ENCODE results near the gene CACNB3.

The CACNB3 gene

DNA sequence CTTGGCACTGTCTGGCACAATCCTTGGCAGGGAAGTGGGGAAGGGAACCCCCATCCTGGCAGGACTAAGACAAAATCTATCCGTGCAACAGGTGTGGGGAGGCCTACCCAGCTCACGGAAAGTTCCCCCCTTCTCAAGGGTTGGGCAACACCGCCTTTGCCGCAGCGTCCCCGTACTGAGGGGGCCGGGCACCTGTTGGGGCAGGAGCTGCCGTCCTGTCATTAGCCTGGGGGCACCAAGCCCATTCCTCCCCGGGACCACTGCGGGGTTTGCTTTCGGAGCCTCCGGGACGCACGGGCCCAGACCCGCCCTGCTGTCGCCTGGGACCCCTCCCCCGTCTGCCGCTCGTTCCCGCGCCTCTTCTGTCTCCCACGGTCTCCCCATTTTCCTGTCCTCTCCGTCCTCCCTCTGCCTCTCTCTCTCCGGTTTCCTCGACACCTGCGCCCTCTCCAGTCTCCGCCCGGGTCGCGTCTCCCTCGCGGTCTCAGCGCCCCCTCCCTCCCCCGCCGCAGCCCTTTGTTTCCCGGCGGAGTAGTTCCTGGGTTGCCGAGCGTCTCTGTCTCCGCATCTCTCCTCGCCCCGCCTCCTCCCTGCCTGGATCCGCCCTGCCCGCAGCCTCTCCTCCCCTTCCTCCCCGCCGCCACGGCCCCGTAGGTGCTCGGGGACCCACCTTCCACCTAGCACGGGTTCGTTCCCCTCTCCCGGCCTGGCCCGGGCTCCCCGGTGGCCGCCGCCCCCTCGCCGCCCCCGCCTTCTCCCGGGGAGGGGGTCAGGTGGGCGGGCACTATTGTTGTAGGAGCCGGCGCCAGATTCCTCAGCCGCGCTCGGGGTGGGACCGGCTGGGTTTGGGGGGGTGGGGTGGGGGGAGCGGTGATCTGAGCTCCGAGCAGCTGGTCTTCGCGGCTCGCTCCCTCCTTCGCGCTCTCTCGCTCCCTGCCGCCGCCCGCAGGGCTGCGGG is at the start of gene CACNB3:
TSS of gene CACNB3 (plus strand) at position 624 of the 958 bp plus-strand sequence. CDS start 434 bp downstream, outside the sequence.
- peak; percentile 70 for DNase-seq

DNA sequence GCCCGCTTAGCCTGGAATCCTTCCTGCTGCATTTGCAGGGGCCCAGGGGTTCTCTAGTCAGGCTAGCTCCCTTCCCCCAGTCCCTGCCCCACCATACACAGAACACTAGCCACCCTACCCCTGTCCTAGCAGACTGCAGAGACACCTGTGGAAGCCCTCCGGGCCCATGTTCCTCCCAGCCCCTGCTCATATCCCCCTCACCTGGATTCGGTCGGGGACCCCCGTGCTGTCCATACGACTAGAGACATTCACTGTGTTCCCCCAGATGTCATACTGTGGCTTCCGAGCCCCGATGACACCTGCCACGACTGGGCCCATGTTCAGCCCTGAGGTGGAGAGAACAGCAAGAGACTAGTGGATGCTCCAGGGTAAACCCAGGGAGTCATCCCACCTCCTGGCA is 49.6 kb upstream of the CACNB3 start:
- DNase-seq = no peak

DNA sequence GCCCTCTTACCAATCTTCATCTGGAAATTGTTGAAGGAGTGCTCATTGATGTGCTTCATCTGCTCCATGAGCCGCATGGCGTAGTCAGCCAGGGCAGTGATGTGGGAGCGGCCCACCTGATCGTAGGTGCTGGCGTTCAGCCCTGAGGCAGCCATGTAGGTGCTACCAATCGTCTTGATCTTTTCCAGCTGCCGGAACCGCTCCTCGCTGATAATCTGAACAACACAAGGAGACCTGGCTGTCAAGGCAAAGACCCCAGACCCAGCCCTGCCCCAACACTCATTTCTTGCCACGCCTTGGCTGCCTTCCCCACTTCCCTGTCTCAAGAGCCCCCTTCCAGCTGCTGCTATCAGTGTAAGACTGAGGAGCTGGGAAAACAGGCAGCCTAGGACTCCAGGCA is 47.5 kb upstream of the CACNB3 start:
- DNase-seq = no peak

DNA sequence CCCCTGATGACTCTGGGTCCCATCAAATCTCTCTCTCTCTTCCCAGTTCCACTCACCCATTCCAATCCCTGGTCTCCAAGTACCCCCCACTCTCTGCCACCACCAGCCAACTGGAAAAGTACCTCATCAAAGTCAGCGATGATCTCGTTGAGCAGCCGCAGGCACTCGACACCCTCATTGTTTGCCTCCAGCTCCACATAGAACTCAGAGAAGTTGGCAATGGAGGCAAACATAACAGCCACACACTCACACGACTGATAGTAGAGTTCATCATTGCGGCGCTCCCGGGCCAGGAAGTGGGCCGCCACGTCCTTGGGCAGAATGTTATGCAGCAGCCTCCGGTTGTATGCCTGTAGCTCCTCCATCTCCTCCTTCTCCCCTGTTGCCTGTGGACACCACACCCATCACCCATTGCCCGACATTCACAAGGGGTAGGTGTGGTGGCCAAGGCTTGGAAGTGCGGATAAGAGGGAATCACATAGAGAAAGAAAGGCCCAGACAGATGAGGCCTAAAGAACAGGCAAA is 46.6 kb upstream of the CACNB3 start:
- no peak for DNase-seq

DNA sequence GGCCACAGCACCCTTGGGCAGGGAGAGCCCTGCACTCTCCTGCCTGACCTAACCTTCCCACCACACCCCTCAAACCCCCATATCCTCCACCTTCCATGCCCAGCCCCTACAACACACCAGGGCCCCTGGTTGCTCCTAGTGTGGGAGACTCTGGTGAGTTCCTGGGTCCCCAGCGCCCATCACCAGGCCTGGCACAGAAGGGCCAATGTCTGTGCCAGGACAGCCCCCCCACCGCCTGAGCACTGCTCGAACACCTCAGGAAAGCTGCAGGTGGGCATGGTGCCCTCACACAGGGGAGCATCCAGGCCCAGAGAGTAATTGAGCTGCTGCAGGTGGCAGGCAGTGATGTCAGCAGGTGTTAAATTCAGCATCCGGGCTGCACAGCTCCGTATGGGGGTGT is 44.6 kb upstream of the CACNB3 start:
- no peak for DNase-seq

DNA sequence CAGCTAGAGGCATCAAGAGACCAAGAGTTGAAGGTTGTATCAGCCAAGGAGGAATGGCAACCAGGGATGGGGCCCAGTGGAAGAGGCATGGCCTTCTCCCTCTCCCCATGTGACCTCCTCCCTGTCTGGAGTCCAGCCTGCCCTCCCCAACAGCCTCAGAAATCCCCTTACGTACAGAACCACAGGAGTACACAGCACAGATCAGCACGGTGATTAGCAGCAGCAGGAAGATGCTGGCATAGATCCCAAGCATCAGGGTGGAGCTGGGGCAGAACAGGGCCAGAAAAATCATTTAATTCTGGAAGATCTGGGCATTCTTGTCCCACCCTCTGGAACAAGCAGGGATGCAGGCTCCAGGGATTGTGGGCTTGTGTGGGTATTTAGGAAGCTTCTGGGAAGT is 43.8 kb upstream of the CACNB3 start:
- DNase-seq = no peak

DNA sequence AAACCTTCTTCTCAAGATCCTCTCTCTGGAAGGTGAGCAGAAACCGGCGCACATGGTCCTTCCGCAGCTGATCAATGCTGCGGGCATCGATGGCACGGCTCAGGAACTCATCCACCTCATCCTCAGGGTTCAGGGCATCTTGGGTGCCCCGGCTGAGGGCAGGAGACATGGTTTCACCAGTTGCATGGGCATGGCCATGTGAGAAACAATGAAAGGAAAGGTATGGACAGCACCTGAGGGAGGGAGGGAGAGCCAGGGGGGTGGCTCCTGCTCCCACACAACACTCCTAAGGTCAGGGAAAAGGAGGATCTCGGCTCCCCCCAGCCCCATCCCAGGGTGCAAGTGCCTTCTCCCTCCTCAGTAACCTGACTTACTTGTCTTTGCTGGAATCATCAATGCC is 43.0 kb upstream of the CACNB3 start:
- no peak for DNase-seq

DNA sequence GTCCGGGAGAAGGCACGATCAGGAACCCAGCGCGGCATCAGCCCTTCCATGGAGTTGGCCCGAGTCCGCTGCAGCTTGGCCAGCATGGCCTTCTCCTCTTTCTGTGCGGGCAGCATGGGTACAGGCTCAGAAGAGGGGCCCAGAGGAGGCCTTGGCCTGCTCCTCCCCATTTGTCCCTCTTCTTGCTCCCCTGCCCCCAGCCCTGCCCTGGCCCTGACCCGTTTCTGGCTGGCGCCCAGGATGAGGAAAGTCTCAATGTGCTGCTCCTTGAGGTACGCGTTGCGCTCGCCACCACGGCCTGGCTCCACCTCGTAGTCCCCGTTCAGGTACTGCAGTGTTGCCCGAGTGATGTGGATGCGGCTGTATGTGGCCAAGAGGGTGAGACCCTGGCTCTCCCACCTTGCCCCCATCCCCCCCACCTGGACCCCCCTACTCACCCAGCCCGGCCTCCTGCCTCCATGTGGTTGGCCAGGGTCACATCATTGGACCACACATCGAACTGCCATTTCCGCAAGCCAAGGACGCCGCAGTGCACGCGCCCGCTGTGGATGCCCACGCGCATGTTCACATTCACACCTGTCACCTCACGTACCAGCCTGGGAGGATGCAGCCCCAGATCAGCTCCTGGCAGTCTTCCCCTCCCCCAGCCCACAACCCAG is 42.2 kb upstream of the CACNB3 start:
- no peak for DNase-seq

DNA sequence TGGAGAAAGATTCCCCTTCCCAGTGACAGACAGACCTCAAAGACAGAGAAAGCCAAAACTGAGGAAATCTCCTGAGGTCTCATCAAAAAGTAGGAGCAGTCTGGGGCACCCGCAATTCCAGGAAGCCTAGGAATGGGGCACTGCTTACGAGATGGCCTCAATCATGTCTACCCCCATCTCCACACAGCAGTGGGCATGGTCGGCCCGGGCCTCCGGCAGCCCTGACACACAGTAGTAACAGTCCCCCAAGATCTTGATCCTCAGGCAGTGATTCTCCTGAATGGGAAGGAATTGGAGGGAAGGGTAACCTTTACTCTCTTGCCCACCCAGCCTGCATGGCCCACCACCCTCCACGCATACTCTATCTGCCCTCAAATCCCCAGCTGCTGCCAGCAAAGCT is 41.3 kb upstream of the CACNB3 start:
- no peak for DNase-seq

DNA sequence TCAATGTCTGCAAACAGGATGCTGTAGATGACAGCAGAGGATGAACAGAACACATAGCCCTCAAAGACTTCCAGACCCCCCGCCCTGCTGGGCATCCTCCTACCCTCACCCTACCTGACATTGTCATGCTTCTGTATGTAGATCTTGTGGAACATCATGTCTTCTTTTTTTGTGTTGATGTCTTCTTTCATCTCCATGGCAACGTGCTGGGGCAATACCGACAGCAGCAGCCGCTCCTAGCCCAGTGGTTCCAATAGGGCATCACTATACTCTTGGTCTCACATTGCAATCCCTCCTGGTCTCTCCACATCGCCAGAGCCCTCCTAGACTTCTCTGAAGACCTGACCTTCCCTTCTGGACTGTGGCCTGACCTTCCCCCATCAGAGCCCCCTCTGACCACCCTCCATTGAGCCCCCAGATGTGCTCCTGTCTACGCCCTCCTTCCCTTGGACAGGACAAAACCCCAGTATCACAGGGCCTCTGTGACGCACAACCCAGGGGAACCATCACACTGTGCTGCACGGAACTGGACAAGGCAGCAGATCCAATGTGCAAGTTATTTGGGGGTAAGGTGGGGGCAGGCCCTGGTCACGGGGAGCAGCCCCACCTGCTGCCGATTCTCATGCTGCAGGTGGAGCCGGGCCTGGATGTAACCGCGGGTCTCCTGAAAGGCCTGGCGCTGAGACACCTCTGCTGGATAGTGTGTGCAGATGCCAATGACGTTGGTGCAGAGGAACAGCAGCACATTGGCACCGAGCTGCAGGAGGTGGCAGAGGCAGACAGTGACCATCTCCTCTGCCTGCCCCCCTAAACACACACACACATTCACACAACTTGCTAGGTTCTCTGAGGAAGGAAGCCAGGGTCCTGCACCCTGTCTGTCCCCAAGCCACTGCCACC is 40.5 kb upstream of the CACNB3 start:
- DNase-seq = no peak

DNA sequence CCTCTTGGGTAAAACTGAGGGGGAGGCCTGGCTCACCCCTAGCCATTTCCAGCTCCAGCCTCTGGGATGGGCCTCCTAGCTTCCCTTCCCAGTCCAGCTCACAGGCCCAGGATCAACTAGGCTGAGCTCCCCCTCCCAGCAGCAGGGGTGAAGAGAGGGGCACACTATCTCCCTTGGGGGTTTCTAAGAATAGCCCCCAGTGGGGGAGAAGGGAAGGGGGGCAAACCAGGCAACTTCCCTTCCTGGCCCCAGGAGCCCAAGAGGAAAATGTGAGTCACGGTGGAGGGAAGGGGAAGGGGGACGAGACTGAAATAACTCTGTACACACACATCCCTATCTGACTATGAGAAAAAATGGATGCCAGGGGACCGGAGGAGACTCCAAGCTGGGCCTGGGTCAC is 38.4 kb upstream of the CACNB3 start:
- DNase-seq = no peak

DNA sequence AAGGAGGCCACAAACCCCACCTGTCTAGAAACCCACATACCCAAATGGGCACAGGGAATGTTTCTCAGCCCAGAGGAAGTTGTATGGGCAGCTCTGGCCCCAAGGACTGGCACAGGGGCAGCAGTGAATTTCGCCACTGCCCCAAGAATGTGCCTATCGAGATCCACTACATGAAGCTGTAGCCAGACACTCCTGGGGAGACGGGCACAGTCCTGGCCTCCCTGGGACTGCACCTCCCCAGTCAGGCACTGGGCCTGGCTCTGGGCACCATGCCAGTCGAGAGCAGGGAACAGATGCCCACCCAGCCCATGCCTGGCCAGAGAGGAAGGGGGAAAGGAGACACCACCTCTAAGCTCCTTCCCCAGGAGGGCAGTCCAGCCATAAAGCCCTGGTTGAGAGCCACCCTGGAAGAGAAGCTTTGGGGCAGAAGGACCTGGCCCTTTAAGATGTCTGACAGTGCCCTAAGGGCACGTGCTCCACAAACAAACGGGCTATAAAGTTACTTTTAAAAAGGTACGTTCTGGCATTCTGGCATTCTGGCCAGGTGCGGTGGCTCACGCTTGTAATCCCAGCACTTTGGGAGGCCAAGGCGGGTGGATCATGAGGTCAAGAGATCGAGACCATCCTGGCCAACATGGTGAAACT is 37.8 kb upstream of the CACNB3 start:
- no peak for DNase-seq

DNA sequence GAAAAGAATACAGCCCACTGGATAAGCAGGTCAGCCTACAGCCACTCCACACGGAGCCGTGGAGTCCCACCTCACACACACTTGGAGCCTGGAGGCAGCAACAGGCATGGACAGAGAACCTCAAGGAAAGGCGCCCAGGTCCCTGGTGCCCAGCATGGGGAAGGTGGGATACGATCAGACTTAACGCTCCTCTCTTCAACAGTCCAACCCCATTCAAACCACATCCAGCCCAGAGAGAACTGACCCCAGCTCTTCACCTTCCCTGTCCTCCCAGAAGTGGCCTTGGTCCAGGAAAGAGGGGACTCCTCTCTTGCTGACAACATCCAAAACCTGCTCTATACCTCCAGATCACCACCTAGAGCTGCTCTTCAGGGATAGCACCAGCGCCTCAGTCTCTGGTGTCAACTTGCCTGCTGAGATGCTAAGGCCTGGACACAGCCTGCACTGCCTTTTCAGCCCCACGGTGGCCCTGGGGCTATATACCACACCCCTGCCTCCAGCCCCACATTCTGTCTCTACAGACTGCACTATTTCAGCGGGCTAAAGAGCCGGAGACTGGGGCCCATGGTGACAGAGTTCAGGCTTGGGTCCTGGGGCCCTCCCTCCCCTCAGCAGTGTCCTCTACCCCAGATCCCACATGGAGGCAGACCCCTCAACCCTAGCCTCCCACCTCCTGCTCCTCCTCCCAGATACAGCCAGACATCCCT is 36.4 kb upstream of the CACNB3 start:
- no peak for DNase-seq

DNA sequence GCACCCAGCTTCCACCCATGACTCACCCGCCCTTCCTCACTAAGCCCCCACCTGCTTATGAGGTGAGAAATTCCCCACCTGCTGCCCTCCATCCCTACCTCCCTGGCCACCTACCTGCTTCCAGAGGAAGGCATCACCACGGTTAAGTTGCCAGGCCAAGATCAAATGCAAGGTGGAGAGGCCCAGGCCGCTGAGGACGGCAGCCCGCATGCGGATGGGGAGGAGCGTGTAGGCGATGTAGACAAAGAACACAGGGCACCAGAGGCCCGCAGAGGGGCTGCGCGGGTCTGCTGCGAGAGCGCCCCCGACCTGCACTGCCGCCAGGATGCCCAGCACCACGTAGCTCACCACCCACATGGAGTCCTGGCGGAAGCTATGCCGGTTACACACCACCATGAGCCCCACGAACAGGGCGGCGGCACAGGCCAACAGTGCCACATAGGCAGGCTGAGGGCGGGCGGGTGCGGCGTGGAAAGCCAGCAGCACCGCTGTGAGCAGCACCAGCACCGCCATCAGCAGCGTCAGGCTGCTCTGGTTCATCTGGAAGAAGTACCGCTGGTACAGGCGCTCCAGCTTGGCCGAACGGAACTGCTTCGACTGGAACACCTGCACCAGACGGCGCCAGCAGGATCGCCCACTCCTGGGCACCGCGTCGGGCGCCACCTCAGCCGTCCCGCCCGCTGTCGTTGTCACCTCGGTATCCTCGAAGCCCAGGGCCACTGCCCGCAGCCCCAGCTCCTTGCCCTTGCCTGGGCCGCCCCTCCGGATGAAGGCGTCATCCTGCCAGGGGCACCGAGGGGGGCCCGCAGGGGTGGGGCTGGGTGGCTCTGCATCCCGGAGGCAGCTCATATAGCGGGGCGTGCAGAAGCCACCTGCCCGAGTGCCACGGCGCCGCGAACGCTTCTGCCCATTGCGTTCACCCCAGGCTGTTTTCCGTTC is 35.6 kb upstream of the CACNB3 start:
- DNase-seq = no peak

DNA sequence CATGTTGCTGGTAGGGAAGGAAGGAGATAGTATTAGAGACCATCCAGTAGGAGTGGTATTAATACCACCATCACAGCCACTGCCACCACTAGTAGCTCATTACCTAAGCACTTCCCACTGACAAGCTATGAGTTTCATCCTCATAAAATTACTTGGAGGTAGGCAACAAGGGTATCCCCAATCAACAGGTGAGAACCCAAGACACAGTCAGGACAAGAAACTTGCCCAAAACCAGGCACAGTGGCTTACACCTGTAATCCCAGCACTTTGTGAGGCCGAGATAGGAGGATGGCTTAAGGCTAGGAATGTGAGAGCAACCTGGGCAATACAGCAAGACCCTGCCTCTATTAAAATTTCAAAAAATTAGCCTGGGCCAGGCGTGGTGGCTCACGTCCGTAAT is 34.9 kb upstream of the CACNB3 start:
- DNase-seq = no peak

DNA sequence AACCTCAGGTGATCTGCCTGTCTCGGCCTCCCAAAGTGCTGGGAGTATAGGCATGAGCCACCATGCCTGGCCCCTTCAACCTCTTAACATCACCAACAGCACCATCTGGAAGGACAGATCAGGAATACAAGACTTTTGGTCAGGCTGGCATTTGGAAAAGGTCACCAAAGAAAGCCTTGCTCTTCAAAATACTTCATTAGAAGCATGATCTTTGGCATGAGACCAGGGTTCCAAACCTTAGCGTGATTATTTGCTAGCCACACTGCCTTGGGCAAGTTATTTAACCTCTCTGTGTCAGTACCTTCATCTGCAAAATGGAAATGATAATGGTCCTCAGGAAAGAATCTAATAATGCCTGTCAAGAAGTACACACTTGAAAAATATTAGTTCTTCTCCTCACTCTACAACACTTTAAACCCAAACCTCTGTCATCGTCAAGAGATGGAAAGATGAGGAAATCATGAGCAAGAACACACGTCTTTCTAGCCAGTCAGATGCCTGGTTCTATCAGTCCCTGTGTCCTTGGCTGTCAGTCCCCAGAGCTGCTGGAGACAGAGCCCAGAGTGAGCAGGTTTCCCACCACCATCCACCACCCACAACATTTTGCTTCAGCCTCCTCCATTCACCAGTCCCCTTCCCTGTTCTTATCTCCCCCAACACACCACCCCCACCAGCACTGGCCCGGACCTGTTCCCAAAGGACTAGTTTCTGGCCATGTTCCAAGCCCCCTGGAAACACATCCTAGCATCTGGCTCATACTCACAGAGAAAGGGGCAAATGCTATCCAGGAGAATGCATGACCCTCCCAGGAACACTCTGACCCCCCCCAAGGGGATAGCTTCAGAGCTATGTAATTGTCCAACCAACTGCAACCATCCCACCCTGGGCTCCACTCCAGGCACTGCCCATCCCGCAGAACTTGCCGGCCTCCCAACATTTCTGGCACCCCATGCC is 31.4 kb upstream of the CACNB3 start:
- DNase-seq = no peak

DNA sequence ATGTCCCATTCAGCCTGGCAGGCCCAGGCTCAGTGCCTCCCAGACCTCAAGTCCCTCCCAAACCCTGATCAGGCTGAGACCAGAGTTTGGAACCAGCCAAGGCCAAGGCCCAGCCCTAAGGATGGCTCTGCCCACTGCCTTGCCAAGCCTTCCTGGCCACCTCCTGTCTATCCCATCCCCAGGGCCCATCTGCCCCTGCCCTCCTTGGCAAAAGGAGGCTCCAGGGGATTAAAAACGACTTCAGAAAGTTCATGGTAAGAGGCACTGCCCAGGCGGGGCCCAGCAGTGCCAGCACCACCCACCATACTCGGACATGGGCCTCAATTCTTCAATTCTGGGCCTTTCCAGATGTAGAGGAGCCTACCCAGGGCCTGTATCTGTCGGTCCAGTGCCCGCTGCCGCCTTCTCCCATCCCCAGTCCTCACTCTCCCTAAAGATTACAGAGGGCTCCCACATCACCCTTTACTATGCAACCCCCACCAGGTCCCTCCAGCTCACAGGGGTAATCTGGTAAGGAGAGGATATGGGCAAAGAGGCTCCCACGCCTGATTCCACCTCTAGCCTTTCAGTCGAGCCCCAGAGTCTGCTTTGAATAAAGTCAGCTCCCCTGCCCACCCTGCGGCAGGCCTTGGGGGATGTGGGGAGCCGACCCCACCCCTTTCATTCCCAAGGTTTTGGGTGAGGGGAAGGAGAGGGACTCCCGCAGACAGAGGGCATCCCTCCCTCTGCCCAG is 30.3 kb upstream of the CACNB3 start:
- DNase-seq = no peak

DNA sequence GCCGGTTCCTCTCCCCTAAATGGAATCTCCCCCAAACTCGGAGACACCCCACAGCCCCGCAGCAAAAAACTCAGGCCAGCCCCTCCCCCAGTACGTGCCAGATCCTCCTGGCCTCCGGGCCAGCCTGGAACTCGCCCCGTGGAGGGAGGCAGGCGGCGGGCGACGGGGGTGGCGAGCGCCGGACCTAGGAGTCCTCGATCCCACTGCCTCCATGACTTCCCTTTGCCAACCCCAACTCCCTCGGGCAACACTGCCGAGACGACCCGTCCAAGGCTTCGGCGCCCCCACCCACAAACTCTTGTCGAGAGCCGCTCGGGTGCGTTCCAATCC is 29.8 kb upstream of the CACNB3 start:
- DNase-seq = no peak

Data from stimulated activated CD4-positive, alpha-beta T cell treated with anti-CD3 and anti-CD28 coated beads, Interleukin-1b, Interleukin-23, amount 100 ng/mL, for 48 hours (primary cell).